NCI-H510A treated with DMSO at 0.1 percent for 48 hours (cell line): ENCODE measurements around the gene CCNT2.
"Not testable (repeated sequence)": the region's sequence is repeated elsewhere in the genome, so short reads cannot be mapped to it uniquely, and the experiment has no call there.

Experiments used
- DNase-seq: peaks from one replicate; lab custom pipeline; 2025; lab: John Stamatoyannopoulos, UW

The CCNT2 gene

DNA sequence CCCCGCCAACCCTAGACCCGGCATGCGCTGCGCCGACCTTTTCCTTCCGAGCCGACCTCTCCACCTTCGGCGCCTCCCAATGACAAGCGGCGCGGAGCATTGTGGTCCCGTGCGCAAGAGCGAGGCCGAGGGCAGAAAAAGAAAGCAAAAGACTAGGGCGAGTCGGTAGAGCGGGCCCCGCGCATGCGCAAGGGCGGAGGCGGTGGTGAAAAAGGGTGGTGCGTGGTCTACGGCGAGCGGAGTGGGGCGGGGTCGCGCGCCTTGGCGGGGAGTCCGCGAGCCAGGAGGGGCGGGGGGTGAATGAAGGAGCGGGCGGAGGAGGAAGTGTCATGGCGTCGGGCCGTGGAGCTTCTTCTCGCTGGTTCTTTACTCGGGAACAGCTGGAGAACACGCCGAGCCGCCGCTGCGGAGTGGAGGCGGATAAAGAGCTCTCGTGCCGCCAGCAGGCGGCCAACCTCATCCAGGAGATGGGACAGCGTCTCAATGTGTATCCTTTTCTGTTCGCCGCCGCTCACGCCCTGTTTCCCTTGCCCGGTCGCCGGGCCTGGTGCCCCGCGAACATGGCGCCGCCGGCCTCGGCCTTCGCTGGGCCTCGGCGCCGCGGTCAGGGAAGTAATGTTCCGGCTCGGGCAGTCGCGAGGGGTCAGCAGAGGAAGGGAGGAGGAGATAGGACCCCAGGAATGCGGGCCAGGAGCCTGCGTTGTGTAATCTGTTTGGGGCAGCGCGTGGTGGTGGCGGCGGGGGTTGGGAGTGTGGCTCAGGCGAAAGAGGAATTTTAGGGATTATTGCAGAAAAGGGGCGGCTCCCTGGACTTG, at the start of gene CCNT2:
Gene CCNT2, plus strand, starts transcription at position 297 of the 815 bp plus-strand sequence. Its CDS starts 33 bp downstream, at position 330.
- DNase-seq: peak; percentile 97

- DNase-seq: no peak
These were observed 48.5 kb upstream of the CCNT2 start for GRCh38 chr2:134869946-134870736.

DNA sequence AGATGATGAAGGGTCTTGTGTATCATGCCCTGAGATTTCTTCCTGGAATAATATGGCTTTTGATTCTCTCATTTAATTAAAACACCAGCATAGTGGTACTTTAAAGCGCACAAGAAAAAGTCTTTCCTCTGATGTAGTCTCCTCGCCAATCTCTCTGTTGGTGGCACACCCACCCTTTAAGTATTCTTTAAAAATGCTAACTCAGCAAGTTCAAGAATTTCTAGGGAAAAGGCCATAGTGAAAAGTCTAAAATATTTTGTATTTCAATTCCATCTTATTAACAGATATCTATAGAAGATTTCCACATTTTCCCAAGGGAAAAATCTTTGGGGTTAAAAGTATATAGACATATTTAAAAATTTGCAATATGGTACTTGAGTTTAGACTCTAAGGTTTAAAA, 45.5 kb upstream of the CCNT2 start:
- no peak for DNase-seq

DNA sequence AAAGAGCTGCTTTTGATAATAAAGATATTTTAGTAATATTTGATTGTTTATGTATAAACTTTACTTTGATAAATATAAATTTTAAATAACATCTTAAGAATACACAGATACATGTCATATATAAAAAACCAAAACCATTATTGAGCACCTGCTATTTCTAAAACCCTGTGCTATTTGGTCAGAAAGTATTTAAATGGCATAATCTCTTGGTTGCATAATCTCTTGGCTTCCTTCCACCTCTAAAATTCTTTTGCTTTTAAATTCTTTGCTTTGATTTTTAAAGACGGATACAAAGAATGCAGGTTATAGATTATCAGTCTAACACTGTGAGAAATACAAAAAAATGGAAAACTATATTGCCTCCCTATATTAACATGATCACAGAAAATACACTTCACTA, 43.3 kb upstream of the CCNT2 start:
- no peak for DNase-seq

DNA sequence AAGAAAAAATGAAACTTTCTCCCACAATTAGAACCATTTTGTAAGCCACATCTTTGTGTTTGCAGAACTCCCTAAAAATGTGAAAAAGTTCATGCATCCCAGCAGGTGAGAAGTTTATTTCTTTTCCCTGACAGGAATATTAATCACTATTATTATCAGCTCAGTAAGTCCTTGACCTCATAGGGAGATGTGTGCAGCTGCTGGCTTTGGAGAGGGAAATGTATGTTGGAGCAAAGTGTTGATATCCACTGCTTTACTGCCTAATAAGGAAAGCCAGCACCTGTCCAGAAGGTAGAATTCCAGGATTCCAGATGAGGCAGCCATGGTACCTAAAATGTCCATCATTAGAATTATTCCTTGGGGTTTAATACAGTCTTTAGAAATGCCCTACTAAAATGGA, 35.8 kb upstream of the CCNT2 start:
- DNase-seq: no peak

- no peak for DNase-seq
These were observed 34.9 kb upstream of the CCNT2 start for GRCh38 chr2:134883552-134884293.

DNA sequence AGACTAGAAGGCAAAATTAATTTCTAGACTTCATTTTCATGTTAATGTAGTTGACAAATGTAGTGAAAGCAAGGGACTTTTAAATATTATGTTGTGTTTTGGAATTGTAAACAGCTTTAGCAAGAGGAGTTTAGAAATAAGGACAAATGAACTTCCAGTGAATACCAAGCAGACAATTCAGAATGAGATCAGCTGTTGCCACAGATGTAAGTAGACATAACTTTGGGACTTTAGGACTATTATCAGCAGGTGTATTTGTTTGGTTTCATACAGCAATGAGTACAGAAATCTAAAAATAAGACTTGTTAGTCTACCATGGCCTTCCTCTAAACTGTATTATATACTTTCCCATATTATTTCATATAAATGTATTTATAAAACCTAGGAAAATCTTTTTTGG, 34.2 kb upstream of the CCNT2 start:
- DNase-seq: no peak

- peak; percentile 3 for DNase-seq
These were observed 26.2 kb upstream of the CCNT2 start for GRCh38 chr2:134892282-134893035.

DNA sequence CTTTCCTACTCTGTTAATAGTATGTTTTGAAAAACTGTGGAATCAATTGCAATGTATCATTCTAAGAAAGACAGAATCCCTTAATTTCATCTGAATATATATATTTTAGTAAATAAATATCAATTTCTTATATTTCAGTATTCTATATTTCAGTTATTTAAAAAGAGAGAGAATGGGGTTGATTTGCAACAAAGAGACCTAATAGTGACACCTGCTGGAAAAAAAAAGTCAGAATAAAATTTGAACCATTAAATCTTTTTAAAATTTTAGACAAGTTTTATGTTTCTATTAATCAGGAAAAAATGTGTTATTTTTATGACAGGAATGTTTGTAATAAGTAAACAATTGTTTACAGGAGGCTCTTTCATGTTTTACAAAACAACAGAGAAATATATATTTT, 20.7 kb upstream of the CCNT2 start:
- peak; percentile 28 for DNase-seq

DNA sequence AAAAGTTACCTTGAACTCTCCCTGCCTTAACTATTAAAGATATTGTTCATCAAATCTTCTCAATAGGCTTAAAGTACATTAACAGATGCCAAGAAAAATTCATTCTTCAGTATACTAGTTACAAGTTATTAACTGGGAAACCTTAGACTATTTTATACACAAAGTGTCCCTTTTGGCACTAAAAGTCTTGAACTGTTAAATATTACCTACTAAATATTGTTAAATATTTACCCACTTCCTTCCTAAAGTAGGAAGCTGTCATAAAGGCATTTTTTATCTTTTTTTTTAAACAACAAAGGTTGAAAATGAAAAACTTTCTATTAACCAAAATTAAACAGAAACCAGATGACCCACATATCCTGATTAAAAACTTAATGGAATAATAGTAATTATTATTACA, 19.4 kb upstream of the CCNT2 start:
- no peak for DNase-seq

- DNase-seq: no peak
These were observed 18.5 kb upstream of the CCNT2 start for GRCh38 chr2:134900151-134900550.

DNA sequence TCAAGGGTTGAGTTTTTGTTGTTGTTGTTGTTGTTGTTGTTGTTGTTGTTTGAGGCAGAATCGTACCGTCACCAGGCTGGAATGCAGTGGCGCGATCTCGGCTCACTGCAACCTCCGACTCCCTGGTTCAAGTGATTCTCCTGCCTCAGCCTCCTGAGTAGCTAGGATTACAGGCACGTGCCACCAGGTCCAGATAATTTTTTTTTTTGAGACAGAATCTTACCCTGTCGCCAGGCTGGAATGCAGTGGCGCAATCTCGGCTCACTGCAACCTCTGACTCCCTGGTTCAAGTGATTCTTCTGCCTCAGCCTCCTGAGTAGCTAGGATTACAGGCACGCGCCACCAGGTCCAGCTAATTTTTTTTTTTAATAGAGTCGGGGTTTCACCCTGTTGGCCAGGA, 14.9 kb upstream of the CCNT2 start:
- DNase-seq: not testable (repeated sequence)

GRCh38 chr2:134905168-134905567, 13.5 kb upstream of the CCNT2 start:
- DNase-seq: no peak

DNA sequence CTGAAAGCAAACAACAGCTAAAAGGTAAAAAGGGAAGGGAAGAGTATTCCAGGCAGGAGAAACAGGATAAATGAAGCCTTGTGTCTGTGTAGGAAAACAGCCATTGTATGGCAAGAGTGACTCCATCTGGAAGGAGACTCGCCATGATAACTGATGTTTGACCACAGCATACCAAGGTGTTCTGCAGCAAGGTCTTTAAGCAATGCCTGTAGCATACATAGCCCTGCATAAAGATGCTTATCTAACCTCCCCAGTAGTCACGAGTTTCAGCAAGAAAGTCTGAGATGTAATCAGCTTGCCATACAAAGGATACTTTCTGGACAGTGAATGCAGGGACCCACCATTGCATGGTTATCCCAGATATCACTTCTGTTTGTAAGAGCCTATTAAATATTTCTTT, 11.9 kb upstream of the CCNT2 start:
- DNase-seq: no peak

DNA sequence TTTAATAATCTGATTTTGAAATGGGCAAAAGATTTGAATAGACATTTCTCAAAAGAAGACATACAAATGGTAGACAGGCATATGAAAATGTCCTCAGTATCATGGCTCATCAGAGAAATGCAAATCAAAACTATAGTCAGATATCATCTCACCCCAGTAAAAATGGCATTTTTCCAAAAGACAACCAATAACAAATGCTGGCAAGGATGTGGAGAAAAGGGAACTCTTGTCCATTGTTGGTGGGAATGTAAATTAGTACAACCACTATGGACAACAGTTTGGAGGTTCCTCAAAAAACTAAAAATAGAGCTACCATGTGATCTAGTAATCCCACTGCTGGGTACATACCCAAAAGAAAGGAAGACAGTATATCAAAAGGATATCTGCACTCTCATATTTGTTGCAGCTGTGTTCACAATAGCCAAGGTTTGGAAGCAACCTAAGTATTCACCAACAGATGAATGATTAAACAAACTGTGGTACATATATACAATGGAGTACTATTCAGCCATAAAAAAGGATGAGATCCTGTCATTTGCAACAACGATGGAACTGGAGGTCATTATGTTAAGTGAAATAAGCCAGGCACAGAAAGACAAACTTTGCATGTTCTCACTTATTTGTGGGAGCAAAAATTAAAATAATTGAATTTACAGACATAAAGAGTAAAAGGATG, 11.0 kb upstream of the CCNT2 start:
- not testable (repeated sequence) for DNase-seq

GRCh38 chr2:134910763-134911399, 7.7 kb upstream of the CCNT2 start:
- no peak for DNase-seq

DNA sequence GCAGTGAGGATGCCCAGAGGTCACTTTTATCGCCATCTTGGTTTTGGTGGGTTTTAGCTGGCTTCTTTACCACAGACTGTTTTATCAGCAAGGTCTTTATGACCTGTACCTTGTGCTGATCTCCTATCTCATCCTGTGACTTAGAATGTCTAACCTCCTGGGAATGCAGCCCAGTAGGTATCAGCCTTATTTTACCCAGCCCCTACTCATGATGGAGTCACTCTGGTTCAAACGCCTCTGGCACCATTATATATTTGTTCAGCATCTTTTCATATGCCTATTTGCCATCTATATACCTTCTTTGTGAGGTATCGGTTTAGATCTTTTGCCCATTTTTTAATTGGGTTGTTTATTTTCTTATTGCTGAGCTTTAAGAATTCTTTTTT, 7.2 kb upstream of the CCNT2 start:
- DNase-seq: no peak

- DNase-seq: no peak
These were observed 6.3 kb upstream of the CCNT2 start for GRCh38 chr2:134912361-134912760.

GRCh38 chr2:134917360-134917865, 1.2 kb upstream of the CCNT2 start:
- DNase-seq: peak; percentile 36

DNA sequence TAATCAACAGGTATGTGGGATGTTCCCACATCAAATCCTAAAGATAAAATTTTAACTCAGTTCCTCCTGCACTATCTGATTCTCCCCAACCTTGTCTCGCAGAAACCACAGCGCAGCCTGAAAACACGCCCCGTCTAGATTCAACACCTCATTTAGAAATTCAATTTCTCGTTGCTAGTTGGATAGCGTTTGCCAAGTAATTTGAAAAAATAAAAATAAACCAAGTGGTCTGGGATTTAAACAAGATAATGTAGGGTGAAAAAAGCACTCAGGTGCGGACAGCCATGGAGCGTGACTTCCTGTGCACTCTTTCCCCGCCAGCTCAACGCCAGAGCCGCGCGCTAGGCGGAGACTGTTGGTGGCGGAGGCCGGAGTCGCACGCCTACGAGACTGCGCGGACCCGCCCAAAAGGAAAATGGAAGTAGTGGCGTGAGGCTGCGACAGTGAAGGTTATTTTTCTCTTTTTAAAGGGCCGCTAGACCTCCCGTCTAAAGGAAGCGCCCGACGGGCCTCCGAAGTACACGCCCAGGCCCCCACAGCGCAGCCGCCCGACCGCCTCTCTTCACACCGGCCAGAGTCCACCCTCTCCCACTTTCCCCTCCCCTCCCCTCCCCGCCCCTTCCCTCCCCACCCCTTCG, 615 bp upstream of the CCNT2 start:
- peak; percentile 96 for DNase-seq
